IMR-90 (cell line): ENCODE measurements around the gene NAA10. TPM values are rescaled to one million over a fixed set of nuclear protein-coding genes. Genes with fewer than 3 reads are reported as not detected.

ENCODE experiments used
- ATAC-seq: fragments of 200-7000 bp; cut with Tn5 transposase; 2 replicates; pipeline ENCODE4 v1.9.1; 2020; ENCODE audit warnings: low read depth, mild to moderate bottlenecking, moderate library complexity
- Bru-seq: library from RNA; stranded (reverse); fragments of 400-500 nt; gene quantifications from one replicate; lab custom pipeline; 2021; lab: Mats Ljungman, UMichigan
- BruChase-seq, 2 experiments: library from RNA; stranded (reverse); fragments of 400-500 nt; gene quantifications; one replicate each; lab custom pipeline; 2021; lab: Mats Ljungman, UMichigan
- BruUV-seq: library from RNA; stranded (reverse); fragments of 400-500 nt; replicated peaks from 2 replicates; lab custom pipeline; 2021; lab: Mats Ljungman, UMichigan
- CTCF ChIA-PET: fragments of 300-600 bp; formaldehyde crosslinking; extraction: SDS; loops from one replicate; lab custom pipeline; 2021; ENCODE audit warnings: antibody characterized with exemption; lab: Yijun Ruan, JAX
- POLR2A ChIA-PET: fragments of 300-600 bp; sonication (Branson Sonifier 250); formaldehyde crosslinking; loops from one replicate; lab custom pipeline; 2022; ENCODE audit warnings: antibody characterized with exemption; ENCODE audit not compliant: unreplicated experiment; lab: Charles Lee
- DNase-seq: peaks from one replicate; pipeline ENCODE4 v3.0.0; 2013
- H2AFZ ChIP-seq: replicated peaks from 2 replicates; pipeline ENCODE3; 2013; ENCODE audit warnings: low read length, mild to moderate bottlenecking; ENCODE audit not compliant: poor library complexity
- H2AK5ac ChIP-seq: 2 replicates; pipeline ENCODE4 v1.6.1; 2013; ENCODE audit warnings: low read depth, low read length, inconsistent platforms
- H2AK9ac ChIP-seq: replicated peaks from 2 replicates; pipeline ENCODE3; 2013; ENCODE audit warnings: mild to moderate bottlenecking, low read depth, low read length, moderate library complexity; ENCODE audit not compliant: poor library complexity
- H2BK120ac ChIP-seq: 2 replicates; pipeline ENCODE4 v1.6.1; 2013; ENCODE audit warnings: low read depth, low read length, inconsistent platforms
- H2BK15ac ChIP-seq: 3 replicates; pipeline ENCODE4 v1.6.1; 2013; ENCODE audit warnings: low read depth, low read length, inconsistent platforms
- H2BK20ac ChIP-seq: 2 replicates; pipeline ENCODE4 v1.6.1; 2013; ENCODE audit warnings: low read depth, mild to moderate bottlenecking, inconsistent platforms, low read length, moderate library complexity
- H2BK5ac ChIP-seq: 2 replicates; pipeline ENCODE4 v1.6.1; 2013; ENCODE audit warnings: mild to moderate bottlenecking, low read depth, low read length, inconsistent platforms; ENCODE audit not compliant: poor library complexity, severe bottlenecking
- H3K14ac ChIP-seq: replicated peaks from 2 replicates; pipeline ENCODE4 v1.6.1; 2013; ENCODE audit warnings: low read depth, low read length, inconsistent platforms
- H3K18ac ChIP-seq: 2 replicates; pipeline ENCODE4 v1.6.1; 2013; ENCODE audit warnings: low read depth, low read length, control low read depth
- H3K23ac ChIP-seq: 2 replicates; pipeline ENCODE4 v1.6.1; 2013; ENCODE audit warnings: low read depth, low read length, inconsistent platforms
- H3K27ac ChIP-seq: 2 replicates; pipeline ENCODE4 v1.5.1; 2013; ENCODE audit warnings: mild to moderate bottlenecking, control low read depth, low read length; ENCODE audit not compliant: insufficient read depth
- H3K27me3 ChIP-seq: 2 replicates; pipeline ENCODE4 v1.6.1; 2013; ENCODE audit warnings: low read length; ENCODE audit not compliant: control insufficient read depth, insufficient read depth
- H3K36me3 ChIP-seq: 2 replicates; pipeline ENCODE4 v1.6.1; 2013; ENCODE audit warnings: low read length, mixed read lengths; ENCODE audit not compliant: control insufficient read depth, insufficient read depth
- H3K4ac ChIP-seq: 2 replicates; pipeline ENCODE4 v1.6.1; 2013; ENCODE audit warnings: low read depth, low read length, inconsistent platforms
- H3K4me1 ChIP-seq: 2 replicates; pipeline ENCODE4 v1.6.1; 2013; ENCODE audit warnings: low read length, mixed read lengths; ENCODE audit not compliant: control insufficient read depth, insufficient read depth
- H3K4me2 ChIP-seq: 2 replicates; pipeline ENCODE4 v1.6.1; 2013; ENCODE audit warnings: low read depth, mild to moderate bottlenecking, control low read depth, low read length, moderate library complexity
- H3K4me3 ChIP-seq: 2 replicates; pipeline ENCODE4 v1.5.1; 2013; ENCODE audit warnings: low read depth, mild to moderate bottlenecking, control low read depth, low read length, moderate library complexity; ENCODE audit not compliant: insufficient read depth
- H3K56ac ChIP-seq: 2 replicates; pipeline ENCODE4 v1.6.1; 2013; ENCODE audit warnings: low read length, inconsistent platforms; ENCODE audit not compliant: insufficient read depth; ENCODE audit errors: extremely low read depth
- H3K79me1 ChIP-seq, 2 experiments: 2 replicates each; pipeline ENCODE4 v1.6.1; 2013; ENCODE audit warnings: low read length in 2 of 2, inconsistent platforms in 1 of 2, low read depth in 1 of 2
- H3K9ac ChIP-seq: 2 replicates; pipeline ENCODE4 v1.6.1; 2013; ENCODE audit warnings: low read depth, low read length, control low read depth
- H3K9me1 ChIP-seq: 2 replicates; pipeline ENCODE4 v1.6.1; 2013; ENCODE audit warnings: low read length, inconsistent platforms; ENCODE audit not compliant: insufficient read depth
- H3K9me3 ChIP-seq: 2 replicates; pipeline ENCODE4 v1.6.1; 2013; ENCODE audit warnings: low read length; ENCODE audit not compliant: control insufficient read depth, insufficient read depth
- H4K20me1 ChIP-seq: 2 replicates; pipeline ENCODE4 v1.6.1; 2013; ENCODE audit warnings: low read length, inconsistent platforms; ENCODE audit not compliant: insufficient read depth
- H4K5ac ChIP-seq: 2 replicates; pipeline ENCODE4 v1.6.1; 2013; ENCODE audit warnings: mild to moderate bottlenecking, low read depth, low read length, control low read depth
- H4K8ac ChIP-seq, 2 experiments: 2 replicates each; pipeline ENCODE4 v1.6.1; 2013; ENCODE audit warnings: low read depth in 2 of 2, low read length in 2 of 2, control low read depth in 1 of 2, inconsistent platforms in 1 of 2
- H4K91ac ChIP-seq: 2 replicates; pipeline ENCODE4 v1.6.1; 2013; ENCODE audit warnings: low read depth, low read length, inconsistent platforms; ENCODE audit not compliant: insufficient read depth
- MXI1 ChIP-seq: IDR thresholded peaks from 2 replicates; pipeline ENCODE4 v1.6.1; 2012; ENCODE audit warnings: low read depth, mild to moderate bottlenecking, low read length, moderate library complexity, borderline replicate concordance
- POLR2A ChIP-seq: IDR thresholded peaks from 2 replicates; pipeline ENCODE4 v1.6.1; 2012; ENCODE audit warnings: mild to moderate bottlenecking, low read depth, low read length
- WGBS, 2 experiments: methylation state at CpG; one replicate each; pipeline versions ENCODE4 v1.1.5 to v1.1.7; 2013; ENCODE audit warnings: missing lambda C conversion rate in 2 of 2; ENCODE audit not compliant: insufficient read length in 1 of 2; ENCODE audit errors: extremely low coverage in 2 of 2; 5-methylcytosine and 5-hydroxymethylcytosine counted together
- dilution Hi-C: fragments of 300-500 bp; cut with HindIII; formaldehyde crosslinking; loops from one replicate; pipeline ENCODE4 v1.14.3; 2018; ENCODE audit warnings: low sequenced_read_pairs; ENCODE audit not compliant: unreplicated experiment
- in situ Hi-C: fragments of 300-500 bp; cut with MboI; formaldehyde crosslinking; loops from 3 replicates; pipeline ENCODE4 v1.14.3; 2019; ENCODE audit warnings: low sequenced_read_pairs, inconsistent platforms, mixed read lengths
- intact Hi-C: fragments of 100-400 bp; cut with micrococcal nuclease; formaldehyde crosslinking; loops from 2 replicates; pipeline ENCODE4 v1.10.0; 2022
- long read RNA-seq: library from polyadenylated mRNA; unstranded; transcript quantifications from one replicate; pipeline ENCODE4 v2.0.0, GENCODE V29; 2021; ENCODE audit not compliant: unreplicated experiment
- polyA plus RNA-seq, 3 experiments: library from polyadenylated mRNA; depleted of rRNA; stranded (reverse); fragments of >200 nt; gene quantifications; 2 replicates each; pipeline ENCODE4 v1.2.3, GENCODE V29; 2012; ENCODE audit warnings: low replicate concordance in 1 of 3
- total RNA-seq: library from RNA; depleted of rRNA; stranded (reverse); fragments of >200 nt; gene quantifications from 2 replicates; pipeline ENCODE4 v1.2.3, GENCODE V29; 2012; rRNA removed
- TF ChIP-seq, protein P1 (sequence below): fragments of 150-350 bp; IDR thresholded peaks from 2 replicates; pipeline ENCODE4 v1.6.1; 2016; ENCODE audit warnings: low read depth, mild to moderate bottlenecking, low read length, moderate library complexity, borderline replicate concordance

The NAA10 gene
- total RNA-seq (98.6 and 118 TPM in 2 replicates), polyA plus RNA-seq (2012; rRNA removed) (150 and 172 TPM in 2 replicates), Bru-seq, nascent RNA (percentile 77 among the genes with signal in this experiment), BruChase-seq, experiment 1, labeled RNA remaining after a 6-hour chase (percentile 76 among the genes with signal in this experiment), BruChase-seq, experiment 2, labeled RNA remaining after a 2-hour chase (percentile 76 among the genes with signal in this experiment)
- 86.7 and 192 TPM in 2 replicates for polyA plus RNA-seq (2012; cell fraction: cytosol; rRNA removed)
- polyA plus RNA-seq (2012; cell fraction: nucleus; rRNA removed; ENCODE audit: low replicate concordance): 176 and 320 TPM in 2 replicates
- long read RNA-seq, transcript NAA10-208 (8 exons, 1,772 nt): major isoform, 65 of 89 reads
- long read RNA-seq, partial matches to known transcripts: 3 of 89 reads
- long read RNA-seq, other reads (novel, unspliced or antisense): 15 of 89 reads

DNA sequence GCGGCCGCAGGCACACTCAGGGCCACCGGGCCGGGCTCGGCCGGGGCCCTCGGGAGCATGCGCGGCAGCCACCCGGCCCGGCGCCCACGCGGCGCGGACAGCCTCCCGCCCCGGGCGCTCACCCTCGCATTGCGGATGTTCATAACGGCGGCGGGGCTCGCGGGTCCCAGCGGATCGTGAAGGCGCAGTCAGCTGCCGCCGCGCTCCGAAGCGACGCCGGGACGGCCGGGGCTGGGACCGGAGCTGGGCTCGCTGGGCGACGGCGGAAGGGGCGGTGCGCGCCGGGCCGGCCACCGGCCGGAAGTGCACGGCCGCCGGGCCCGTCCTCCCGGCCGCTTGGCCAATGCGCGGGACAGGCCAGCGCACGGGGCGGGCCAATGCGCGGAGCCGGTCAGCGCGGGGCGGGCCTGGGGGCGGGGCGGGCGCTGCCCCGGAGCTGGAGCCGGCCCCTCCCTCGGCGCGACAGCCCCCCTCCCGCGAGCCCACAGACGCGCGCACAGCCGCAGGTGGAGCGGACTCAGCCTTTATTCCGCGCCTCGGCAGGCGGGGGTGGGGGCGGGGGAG lies at the start of gene NAA10:
TSS of gene NAA10 (minus strand) at position 276 of the 564 bp plus-strand sequence. CDS start at position 143, 133 bp downstream.
- ChIA-PET CTCF (interaction anchor here (1.2 kb wide), 1 partner anchor 12 kb away, joined by 7 read pairs; no protein-coding TSS in a partner anchor), POLR2A (no interaction called here)
- Histone ChIP-seq H3K23ac (peak within 1 kb of the TSS; percentile 78), H4K5ac (no peak within 1 kb of the TSS), H3K27ac (peak within 1 kb of the TSS; percentile 46), H2AK9ac (peak within 1 kb of the TSS; percentile 96), H2BK15ac (no peak within 1 kb of the TSS), H3K9me1 (no peaks in the 10 kb centered on the region), H3K4me2 (peak within 1 kb of the TSS; percentile 93), H3K14ac (peak within 1 kb of the TSS; percentile 87), H3K4ac (peak within 1 kb of the TSS; percentile 83), H2AK5ac (peak within 1 kb of the TSS; percentile 82), H3K9ac (peak within 1 kb of the TSS; percentile 79), H3K79me1 (peaks cover 4 to 9% of the 10 kb centered on the region in 2 experiments; a peak in 2 of 4 replicates), H3K56ac (0 out of 2 replicates have a peak within 1 kb of the TSS, but pooled peaks have one; percentile 41), H3K4me3 (peak within 1 kb of the TSS; percentile 97), H4K91ac (no peak within 1 kb of the TSS; the same call in 1 of the 2 replicates), H3K27me3 (peaks cover 2% of the 10 kb centered on the region; the same call in 1 of the 2 replicates), H3K18ac (no peak within 1 kb of the TSS), H3K36me3 (peaks cover 21% of the 10 kb centered on the region), H3K4me1 (peaks cover 2% of the 10 kb centered on the region; the same call in 1 of the 2 replicates), H4K20me1 (peaks cover 20% of the 10 kb centered on the region), H3K9me3 (no peaks in the 10 kb centered on the region), H2BK120ac (no peak within 1 kb of the TSS), H2AFZ (peak within 1 kb of the TSS; percentile 93), H2BK5ac (peak within 1 kb of the TSS; percentile 77), H2BK20ac (no peak within 1 kb of the TSS), H4K8ac (peak within 1 kb of the TSS in 1 of 2 experiments; percentile 24; a peak in 2 of 4 replicates)
- BruUV-seq: no TSS peak
- DNase-seq (peak; percentile 63), ATAC-seq (peak; percentile 99)
- TF ChIP-seq POLR2A (0 out of 2 replicates have a peak, but pooled peaks have one; percentile 44), MXI1 (peak; percentile 42; the same call in 1 of the 2 replicates)
- TF ChIP-seq, protein P1, sequence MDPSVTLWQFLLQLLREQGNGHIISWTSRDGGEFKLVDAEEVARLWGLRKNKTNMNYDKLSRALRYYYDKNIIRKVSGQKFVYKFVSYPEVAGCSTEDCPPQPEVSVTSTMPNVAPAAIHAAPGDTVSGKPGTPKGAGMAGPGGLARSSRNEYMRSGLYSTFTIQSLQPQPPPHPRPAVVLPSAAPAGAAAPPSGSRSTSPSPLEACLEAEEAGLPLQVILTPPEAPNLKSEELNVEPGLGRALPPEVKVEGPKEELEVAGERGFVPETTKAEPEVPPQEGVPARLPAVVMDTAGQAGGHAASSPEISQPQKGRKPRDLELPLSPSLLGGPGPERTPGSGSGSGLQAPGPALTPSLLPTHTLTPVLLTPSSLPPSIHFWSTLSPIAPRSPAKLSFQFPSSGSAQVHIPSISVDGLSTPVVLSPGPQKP: no peak
- dilution Hi-C loops (no loop called here), intact Hi-C loops (no loop called here), in situ Hi-C loops (no loop called here)
- 45% methylated on average over 20 of the region's 87 CpGs; no CpG with 5 or more reads in 1 of the 2 experiments for WGBS, 2 experiments
